D341Med (cell line): ENCODE data around the gene PDE4B.

ENCODE experiments used
- DNase-seq: peaks from one replicate; pipeline ENCODE4 v3.0.0; 2012; ENCODE audit warnings: low spot score

The PDE4B gene

DNA sequence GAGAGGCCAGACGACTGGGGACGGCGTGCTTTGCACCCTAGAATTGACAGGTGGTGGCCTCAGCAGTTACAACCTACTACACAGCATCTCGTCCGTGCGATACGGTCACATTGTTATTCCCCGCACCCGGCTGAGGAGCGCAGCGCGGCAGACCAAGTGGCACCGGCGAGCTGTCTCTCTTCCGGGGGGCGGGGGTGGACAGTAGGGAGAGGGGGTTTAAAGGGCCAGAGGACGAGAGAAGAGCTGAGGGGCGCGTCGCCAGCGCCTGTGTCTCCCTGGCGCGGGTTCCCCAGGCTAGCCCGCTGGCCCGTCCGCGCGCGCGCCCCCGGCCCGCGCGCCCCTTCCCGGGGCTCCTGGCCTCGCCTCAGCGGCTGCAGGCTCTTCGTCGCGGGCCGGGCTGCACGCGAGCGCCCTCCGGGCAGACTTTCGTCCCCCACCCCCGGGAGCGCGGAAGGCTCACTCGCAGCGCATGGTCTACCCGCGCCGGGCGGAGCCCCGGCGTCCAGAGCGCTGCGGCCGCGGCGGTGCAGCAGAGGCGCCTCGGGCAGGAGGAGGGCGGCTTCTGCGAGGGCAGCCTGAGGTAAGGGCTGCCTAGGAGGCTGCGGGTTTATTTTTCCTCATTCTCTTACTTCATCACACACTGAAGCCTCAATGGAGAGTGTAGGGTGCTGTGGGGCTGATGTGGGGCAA is at the start of gene PDE4B:
PDE4B (plus strand) TSS at position 227 of the 690 bp plus-strand sequence.
- peak; percentile 62 for DNase-seq

DNA sequence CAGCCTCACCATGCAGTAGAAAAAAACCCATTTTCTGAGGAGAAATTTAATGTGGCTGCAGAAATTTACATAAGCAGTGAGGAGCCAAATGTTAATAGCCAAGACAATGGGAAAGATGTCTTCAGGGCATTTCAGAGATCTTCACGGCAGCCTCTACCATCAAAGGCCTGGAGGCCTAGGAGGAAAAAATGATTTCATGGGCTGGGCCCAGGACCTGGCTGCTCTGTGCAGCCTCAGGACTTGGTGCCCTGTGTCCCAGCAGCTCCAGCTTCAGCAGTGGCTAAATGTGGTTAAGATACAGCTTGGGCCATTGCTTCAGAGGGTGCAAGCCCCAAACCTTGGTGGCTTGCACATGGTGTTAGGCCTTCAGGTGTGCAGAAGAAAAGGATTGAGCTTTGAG is 48.0 kb upstream of the PDE4B start:
- DNase-seq: no peak

DNA sequence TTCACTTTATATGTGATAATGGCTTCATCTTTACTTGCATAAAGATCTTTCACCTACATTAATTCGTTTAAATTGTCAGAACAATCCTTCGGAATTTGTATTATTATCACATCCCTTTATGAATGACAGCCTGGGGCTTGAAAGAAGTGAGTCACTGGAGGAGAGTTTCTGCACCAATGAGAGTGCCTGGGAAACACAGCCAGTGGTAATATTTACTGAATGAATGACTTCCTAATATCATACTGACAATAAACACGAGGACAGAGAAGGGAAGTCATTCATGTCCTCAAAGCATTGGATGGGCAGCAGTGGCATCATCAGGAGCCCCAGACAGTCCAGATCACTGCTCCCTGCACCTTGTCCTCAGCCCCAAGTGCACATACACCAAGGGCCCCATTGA is 40.7 kb upstream of the PDE4B start:
- DNase-seq: no peak

DNA sequence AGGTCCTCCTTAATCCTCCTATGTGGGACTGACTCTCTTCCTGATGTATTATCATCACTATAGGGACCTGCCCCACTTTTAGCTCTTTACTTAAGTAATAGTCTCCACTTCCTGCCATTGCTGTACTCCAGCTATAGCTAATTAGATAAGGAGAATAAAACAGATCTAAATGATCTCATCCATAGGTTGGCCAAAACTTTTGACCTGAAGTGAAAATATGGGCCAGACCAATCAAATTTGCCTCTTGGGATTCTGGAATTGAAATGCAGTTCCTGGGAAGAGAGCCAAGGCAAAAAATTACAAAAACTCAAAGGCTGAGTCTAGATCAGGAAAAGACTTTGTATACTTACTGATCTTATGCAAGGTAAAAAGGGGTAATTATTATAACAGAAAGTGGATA is 36.1 kb upstream of the PDE4B start:
- DNase-seq: no peak

DNA sequence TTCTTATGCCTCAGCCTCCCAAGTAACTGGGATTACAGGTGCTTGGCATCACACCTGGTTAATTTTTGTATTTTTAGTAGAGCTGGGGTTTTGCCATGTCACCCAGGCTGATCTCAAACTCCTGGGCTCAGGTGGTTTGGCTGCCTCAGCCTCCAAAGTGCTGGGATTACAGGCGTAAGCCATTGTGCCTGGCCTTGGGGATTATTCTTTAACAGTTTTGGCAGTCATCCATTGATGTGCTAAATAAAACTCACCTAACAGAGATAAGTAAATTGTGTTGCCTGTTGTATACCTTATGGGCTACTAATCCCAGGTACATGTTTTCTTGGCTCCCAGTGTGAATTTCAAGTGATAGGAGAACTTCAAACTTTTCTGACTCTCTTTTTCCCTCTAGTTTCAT is 35.2 kb upstream of the PDE4B start:
- no peak for DNase-seq

DNA sequence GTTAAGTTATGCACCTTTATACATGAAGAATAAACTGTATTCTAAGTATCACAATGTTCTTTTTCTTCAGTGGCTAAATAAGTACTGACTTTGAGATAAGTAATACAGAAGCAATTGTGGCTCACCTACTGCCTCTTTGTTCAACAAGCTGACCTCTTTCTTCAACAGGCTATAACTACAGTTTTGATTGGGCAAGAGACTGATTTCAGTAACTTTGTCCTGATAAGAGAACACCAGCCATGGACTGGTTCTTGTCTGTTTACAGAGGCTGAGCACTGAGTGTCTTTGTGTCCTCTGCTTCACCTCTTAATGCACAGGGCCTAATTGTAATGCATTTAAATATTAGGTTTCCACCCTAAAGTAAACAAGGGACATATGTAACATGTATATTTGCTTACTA is 34.6 kb upstream of the PDE4B start:
- no peak for DNase-seq

DNA sequence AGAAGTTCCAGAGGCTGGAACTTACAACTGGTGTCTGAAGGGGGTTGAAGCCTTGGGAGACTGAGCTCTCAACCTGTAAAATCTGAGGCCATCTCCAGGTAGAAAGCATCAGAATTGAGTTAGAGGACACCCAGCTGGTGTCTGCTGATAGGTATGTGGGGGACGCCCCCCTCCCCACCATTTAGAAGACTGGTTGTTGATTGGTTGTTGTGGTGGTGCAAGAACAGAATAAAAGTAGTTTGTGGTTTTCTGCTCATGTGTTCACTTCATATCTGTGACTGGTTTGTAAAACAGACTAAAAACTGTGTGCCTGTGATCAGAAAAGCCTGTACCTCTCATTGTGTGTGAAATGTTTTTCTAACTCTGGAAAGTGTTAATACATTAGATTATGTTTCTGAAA is 33.2 kb upstream of the PDE4B start:
- no peak for DNase-seq

DNA sequence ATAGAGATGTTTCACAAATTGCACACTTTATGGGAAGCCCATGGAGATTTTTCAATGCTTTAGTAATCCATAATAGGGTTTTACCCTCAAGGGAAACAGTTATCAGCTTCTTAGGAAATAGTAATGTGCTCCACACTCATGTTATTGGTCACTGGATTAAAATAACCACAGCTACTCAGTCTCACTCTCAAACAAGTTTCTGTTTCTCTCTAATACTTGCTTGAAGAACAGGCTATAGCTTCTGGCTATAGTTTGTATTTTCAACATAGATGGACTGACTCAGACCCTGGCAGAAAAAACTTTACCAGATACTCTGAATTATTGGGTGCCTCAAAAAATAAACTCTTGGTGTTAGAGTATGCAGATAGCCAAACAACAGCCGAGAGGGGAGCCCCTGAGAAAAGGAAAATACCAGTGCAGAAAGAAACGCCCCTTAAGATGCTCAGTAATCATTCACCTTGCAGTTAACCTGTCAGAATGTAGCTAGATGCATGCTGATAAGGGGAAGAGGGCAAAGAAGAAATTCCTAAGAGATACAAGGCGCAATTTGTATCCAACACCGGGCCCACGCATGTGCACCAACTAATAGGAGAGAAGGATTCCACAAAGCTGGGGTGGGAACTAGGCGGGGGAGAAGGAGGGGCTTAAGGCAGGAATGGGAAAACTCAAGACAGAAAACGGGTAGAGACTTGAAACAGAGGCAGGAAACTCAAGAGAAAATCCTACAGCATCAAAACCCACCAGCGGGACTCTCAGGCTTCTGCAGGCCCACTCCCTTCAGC is 30.4 kb upstream of the PDE4B start:
- no peak for DNase-seq

DNA sequence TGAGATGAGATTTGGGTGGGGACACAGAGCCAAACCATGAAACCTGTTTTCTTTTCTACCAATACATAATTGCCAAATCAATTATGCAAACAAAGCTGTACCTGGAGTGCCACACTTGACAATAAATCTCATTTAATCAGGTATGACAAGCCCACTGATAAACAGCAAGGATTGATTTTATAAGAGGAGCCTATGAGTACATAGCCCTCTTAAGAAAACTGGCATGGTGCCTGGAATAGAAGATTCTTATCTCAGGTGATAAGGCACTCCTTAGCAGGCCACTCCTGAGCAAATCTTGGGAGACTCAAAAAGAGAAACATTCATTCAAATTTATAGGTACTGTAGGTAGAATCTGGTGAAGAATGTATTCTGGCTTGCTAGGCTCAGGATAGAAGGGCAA is 28.6 kb upstream of the PDE4B start:
- no peak for DNase-seq

DNA sequence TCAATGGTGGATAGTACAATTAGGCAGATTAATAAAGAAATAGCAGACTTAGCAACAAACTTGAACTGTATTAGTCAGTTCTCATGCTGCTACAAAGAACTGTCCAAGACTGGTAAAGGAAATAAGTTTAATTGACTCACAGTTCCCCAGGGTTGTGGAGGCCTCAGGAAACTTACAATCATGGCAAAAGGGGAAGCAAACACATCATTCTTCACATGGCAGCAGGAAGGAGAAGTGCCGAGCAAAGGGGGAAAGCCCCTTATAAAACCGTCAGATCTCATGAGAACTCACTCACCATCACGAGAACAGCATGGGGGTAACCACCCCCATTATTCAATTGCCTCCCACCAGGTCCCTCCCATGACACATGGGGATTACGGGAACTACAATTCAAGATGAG is 27.1 kb upstream of the PDE4B start:
- no peak for DNase-seq

DNA sequence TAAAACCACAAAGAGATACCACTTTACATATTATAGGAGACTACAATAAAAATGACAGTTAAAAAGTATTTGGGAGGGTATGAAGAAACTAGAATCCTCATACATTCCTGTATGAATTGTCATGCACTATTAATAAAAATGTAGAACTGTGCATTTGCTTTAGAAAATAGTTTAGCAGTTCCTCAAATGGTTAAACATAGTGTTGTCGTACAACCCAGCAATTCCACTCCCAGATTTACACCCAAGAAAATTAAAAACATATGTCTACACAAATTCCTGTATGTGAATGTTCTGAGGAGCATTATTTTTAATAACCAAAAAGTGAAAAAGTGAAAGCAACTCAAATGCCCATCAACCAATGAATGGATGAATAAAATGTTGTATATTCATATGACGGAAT is 23.1 kb upstream of the PDE4B start:
- DNase-seq: no peak

DNA sequence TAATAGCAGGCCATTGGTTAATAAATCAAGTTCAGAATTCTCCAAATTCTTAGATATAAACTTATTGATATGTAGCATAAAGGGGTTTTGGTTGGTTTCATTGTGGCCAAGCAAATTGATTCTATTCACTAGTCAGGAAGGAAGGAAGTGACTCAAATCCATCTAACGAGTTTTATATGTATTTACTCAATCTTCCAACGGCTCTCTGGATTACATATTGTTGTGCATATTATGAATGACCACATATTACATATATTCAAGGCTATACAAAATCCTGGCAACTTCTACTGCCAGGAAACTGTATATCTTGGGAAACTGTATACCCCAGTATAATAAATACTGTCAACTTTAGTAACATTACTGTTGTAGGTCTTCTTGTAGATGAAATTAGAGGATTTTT is 20.1 kb upstream of the PDE4B start:
- no peak for DNase-seq

DNA sequence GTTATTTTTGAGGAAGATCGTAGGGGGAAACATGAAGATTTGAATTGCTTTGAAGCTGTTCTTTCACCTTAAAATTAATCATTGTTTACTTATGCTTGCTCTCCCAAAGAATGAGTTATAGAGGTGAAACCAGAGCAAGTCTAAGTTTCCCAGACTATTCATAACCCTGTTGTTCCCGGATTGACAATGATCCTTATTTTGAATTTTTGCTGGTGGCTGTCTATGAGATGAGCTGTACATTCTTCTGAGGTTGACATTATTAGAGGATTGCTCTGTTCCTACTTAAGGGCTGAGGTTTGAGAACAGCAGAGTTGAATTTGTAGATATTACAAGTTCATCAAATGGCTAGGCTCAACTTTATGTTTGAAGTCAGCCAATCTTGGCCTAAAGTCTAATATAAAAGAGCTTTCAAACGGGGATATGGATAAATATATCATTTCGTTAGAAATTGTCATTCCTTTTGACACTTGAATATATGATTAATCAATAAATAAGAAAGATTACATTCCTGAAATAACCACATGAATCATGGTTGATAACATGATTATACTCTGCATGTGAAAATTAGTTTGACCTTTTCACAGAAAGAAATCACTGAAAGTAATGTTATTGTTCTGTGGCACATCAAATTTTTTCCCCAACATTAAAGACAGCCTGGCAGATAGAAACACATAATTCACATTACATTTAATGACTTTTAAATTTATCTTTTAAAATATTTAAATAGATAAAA is 19.1 kb upstream of the PDE4B start:
- DNase-seq: no peak

DNA sequence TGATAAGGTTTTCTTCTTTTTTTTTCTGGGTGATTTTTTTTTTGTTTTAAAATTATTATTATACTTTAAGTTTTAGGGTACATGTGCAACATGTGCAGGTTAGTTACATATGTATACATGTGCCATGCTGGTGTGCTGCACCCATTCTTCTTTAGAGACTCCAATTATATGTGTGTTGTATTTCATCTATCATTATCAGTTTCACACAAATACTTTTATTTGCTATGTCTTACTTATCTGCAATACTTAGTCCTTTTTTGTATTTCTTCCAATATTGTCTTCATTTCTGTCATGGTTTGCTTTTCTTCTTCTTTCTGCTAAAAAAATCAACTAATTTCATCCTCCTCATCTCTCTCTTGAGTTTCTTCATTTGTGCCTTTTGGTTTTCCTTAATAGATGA is 3.9 kb upstream of the PDE4B start:
- DNase-seq: no peak

DNA sequence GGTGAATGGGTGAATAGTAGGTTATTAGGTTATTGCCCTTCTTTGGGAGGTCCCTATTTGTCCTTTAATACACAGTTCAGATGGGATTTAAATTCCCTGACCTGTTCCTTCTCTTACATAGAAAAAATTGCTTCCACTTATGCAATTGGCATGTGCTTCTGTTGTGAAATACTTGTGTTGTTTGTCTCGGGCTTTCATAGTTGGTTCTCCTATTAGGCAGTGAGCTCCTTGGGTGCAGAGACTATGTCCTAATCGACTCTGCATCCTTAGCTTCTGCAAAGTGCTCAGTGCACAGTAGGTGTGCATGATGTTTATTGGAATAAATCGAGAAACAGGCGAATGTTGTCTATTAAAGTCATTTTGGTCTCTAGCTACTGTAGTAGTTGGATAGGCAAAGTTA is 1.3 kb upstream of the PDE4B start:
- DNase-seq: no peak

DNA sequence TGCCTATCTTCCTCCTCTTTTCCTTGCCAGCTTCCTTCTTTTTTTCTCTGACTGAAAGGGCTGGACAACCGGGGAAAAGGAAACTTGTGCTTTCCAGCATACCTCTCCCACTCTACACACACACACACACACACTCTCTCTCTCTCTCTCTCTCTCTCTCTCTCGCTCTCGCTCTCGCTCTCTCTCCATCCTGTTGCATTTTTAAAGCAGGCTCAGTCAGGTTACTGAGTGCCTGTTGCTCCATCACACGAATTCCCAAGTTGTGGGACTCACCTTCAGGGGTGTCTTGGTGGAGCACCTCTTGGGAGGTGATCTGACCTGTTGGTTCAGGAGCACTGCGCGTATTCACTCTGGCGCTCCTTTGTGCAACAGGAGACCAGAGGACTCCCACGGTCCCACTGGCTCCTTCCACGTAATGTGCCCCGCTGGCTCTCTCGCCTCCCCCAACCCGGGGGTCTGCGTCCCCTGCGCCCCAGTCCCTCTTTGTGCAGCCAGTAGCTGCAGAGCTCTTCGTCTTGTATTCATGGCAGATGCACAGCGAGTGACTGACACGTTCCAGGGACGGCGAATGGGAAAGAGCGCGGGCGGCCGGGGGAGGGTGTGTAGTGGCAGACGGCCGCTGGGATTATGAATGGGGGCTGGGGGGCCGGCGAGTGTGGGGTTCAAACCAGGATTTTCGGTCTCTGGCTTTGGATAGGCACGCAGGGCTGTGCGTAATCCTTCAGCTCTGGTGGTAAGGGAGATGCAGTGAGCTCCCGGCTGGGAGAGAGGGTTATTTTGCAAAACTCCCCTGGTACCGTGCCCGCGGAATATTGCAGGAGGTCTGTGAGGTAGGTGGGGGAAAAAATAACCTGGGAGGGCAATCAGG is 660 bp upstream of the PDE4B start:
- peak; percentile 38 for DNase-seq

DNA sequence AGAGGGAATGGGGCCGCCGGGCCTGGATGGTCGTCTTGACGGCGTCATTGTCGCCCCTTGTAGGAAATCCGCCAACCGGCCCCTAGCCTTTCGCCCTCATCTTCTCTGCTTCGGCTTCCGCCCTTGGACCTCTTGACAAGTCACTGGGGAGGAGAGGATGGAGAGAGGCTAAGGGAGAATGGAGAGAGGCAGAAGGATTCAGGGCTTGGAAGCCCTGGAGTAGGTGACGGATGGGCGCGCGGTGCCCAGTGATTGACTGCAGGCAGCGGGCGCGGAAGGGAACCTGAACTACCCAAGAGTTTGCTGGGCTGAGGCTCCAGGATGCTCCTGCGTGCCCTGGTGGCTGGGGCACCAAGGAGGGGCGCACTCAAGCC is 651 bp downstream of the PDE4B start:
- no peak for DNase-seq

DNA sequence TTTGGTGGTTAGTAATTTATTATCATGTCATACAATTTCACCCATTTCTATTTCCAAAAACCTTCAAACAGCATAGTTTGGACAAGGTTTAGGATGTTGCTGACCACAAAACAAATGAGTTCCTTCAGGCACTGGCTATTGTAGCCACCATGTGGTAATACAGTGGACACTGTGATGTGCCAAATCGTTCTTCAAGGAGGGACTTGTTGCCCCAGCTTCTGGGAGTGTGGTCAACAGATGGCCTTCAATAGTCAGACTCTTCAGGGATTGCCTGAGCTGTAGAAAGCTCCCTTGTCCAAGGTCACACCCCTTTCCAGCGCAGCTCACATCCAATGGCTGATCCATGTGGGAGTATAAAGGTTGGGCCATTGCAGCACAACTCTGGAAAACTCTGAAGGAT is 2.6 kb downstream of the PDE4B start:
- no peak for DNase-seq

DNA sequence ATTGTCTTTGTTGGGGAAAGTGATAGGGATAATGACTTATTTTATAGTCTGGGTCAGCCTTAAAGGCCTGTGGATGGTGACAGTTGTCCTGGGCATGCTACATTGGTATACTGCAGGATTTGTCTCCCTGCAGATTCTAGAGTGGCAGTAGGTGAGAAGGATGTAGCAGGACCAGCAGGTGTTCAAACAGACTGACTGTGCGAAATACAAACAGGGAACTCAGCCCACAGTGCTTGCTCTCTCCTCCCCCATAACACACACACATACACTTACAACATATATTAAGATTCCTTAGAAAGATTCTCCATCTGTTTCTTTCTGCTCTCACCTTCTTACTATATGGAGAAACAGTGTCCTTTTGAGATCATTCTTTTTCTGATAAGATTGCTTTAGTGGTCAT is 6.9 kb downstream of the PDE4B start:
- DNase-seq: no peak

DNA sequence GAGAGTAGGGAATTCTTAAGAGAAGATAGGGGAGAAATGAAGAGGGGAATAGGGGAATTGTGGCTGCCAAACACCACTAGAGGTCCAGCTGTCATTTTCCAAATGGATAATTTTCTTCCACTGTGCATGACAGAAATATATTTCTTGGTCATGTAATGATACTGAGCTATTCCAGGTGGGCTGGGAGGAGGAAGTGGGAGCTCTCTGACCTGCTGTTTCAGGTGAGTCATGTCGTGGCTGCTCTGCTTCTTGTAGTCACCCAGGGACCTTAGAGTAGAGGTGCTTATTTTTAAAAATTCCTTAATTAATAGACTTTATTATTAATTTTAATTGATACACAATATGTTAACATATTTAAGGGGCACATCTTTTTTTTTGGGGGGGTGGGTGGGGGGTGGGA is 11.9 kb downstream of the PDE4B start:
- no peak for DNase-seq

DNA sequence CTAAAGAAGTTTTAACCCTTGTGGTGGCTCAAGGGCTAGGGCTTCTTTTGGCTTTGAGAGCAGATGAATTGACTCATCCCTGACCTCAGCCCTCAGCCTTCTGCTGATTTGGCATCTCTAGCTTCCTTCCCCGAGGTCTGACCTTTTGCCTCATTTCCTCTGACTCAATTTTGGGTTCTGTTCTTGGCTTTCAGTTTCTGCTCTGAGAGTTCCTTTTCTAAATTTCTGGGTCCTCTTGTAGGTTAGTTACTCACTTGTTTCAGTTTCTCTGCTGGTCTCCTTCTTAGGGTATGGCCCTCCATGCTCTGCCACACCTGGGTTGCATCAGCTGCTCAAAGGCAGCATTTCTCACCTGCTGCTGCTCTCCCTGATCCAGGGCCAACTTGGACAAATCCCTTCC is 19.4 kb downstream of the PDE4B start:
- no peak for DNase-seq

DNA sequence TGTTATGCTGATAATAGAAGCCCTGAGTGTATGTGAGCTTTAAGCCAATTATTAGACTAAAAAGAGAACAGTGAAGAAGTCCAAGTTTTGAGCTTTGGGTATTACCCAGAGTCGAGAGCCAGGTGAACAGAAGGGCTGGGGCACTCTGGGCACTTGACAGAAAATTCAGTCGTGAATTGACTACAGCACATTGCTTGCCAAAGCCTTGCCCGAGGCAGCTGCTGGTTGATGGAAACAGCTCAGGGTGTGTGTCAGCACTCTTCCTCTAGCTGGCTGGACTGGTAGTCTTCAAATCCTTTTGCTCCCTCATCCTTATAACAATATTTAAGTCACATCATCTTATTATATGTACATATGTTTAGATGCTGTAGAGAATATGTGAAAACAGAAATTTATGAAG is 21.3 kb downstream of the PDE4B start:
- DNase-seq: peak; percentile 16
